HG02938 (cell line): ENCODE data around the gene MGLL.

Experiments used
- ATAC-seq: cut with Tn5 transposase; IDR thresholded peaks from one replicate; pipeline ENCODE4 v1.9.1; 2021; ENCODE audit warnings: mild to moderate bottlenecking, moderate library complexity; ENCODE audit not compliant: unreplicated experiment

MGLL gene

DNA sequence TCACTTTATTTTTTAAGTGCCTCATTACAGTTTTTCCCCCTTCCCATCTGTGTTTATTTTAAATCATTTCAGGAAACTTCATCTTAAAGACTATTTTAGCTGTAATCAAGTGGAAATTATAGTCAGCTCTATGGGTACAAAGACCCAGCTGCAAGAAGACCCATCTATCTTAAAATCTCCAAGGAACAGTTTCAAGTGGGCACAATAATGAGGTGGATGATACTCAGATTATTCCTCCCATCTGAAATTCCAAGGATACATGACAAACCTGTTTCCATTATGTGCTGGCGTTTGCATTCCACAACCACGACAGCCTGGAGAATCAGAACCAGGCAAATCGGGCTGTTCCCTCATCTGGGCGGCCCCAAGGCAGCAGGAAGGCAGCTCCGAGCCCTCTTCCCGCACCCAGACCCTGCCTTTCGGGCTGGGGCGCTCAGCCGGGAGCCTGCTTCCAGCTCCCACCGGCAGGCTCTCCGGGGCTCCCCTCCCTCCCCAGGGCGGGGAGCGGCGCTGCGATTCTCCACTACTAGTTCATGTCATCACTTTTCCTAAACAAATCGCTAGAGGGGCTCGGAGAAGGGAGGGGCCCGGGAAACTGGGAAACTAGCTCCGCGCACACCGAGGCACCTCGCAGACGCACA lies at the start of gene MGLL:
Gene MGLL, minus strand, starts transcription at position 475 of the 641 bp plus-strand sequence. Its CDS starts 197 bp downstream, at position 278.
- ATAC-seq, result no peak

GRCh38 chr3:127870156-127870555 lies 47.8 kb upstream of the MGLL start:
- ATAC-seq, result no peak

GRCh38 chr3:127867986-127868385 lies 45.7 kb upstream of the MGLL start:
- ATAC-seq, result no peak

DNA sequence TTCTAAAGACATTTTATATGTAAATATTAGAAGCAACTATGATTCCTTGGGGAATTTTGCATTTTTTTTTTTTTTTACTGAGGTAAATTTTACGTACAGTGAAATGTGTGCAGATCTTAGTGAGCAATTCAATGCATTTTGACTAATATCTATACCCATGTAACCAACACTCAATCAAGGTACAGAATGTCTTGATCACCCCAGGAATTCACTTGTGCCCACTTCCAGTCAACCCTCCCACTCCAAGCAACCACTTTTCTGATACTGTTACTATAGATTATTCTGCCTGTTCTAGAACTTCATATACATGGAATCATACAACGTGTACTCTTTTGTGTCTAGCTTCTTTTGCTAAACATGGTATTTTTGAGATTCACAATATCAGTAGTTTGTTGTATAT lies 45.1 kb upstream of the MGLL start:
- ATAC-seq, result no peak

DNA sequence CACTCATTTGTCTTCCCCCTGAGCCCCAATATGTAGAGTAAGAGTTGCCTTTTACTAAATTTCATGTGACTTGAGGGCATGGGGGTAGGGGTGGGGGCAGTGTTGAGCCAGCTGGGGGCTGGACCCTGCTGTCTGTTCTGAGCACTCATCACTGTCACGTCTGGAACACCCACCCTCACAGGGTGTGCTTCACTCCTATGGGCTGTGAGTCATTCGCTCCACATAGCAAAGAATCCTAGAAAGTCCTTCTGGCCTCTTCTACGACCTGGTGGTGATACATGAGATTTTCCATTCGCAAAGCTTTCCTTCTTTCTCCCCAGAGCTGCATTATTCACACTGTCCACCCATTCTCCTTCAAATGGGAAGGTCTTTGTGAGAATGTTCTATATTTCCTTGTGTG lies 43.6 kb upstream of the MGLL start:
- ATAC-seq, result no peak

- no peak for ATAC-seq
Measured at GRCh38 chr3:127860211-127860696, 37.9 kb upstream of the MGLL start.

DNA sequence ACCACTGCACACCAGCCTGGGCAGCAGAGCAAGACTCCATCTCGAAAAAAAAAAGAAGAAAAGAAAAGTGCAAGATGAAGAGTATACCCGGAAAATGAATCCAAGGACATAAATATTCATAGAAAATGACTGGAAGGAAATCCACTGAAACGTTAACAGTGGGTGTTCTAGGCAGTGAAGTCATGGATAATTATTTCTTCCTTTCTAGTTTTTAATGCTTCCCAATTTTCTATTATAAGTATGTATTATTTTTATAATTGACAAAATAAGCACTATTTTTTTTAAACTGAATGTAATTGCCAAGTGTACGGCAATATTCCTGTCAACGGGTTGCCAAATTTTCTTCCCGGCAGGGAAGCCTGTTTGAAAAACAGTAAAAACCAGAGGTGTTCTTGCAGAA lies 37.4 kb upstream of the MGLL start:
- no peak for ATAC-seq

DNA sequence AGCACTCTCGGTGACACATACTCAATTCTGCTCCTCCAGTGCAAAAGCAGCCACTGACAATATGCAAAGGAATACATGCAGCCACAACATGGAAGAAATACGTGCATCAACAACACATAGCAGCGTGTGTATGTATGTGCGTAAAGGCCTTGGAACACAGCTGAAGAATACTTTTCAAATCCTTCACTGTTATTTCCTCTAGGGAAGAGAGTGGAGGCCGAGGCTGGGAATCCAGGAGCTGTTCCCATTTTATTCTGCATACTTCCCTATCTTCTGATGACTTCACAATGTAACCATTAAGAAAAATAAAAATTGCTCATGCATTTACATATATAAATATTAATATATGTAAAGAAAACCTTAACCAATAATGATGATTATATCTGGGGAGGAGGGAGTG lies 36.6 kb upstream of the MGLL start:
- ATAC-seq, result no peak

- ATAC-seq, result no peak
Measured at GRCh38 chr3:127858521-127858920, 36.2 kb upstream of the MGLL start.

DNA sequence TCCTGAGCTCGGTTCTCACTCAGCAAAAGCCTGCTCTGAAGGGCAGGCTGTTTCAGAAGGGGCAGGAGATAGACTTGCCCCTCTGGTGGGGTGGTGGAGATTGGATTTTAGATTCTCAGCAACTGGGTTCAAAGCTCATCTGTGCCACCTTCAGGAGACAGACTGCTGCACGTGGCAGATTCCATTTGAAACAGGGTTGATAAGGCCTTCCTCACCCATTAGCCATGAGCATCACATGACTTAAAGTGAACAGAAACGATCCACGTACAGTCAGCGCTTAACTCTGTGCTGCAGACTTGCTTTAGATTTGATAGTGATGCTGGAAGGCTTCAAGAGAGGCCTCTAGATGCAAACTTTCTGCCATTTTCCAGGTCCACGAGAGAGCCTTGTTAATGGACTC lies 35.0 kb upstream of the MGLL start:
- ATAC-seq, result no peak

GRCh38 chr3:127856801-127857200 lies 34.5 kb upstream of the MGLL start:
- ATAC-seq, result no peak

DNA sequence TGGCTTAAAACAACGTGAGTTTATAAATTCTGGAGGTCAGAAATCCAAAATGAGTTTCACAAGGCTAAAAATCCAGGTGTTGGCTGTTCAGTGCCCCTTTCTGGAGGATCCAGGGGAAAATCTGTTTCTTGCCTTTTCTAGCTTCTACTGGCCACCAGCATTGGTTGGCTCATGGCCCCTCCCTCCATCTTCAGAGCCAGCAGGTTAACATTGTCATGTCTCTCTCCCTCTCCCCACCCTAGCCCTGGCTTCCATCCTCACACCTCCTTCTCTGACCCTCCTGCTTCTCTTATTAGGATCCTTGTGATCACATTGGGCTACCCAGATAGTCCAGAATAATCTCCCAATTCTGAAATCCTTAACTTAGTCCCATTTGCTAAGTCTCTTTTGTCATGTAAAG lies 32.9 kb upstream of the MGLL start:
- no peak for ATAC-seq

GRCh38 chr3:127853681-127854080 lies 31.4 kb upstream of the MGLL start:
- no peak for ATAC-seq

DNA sequence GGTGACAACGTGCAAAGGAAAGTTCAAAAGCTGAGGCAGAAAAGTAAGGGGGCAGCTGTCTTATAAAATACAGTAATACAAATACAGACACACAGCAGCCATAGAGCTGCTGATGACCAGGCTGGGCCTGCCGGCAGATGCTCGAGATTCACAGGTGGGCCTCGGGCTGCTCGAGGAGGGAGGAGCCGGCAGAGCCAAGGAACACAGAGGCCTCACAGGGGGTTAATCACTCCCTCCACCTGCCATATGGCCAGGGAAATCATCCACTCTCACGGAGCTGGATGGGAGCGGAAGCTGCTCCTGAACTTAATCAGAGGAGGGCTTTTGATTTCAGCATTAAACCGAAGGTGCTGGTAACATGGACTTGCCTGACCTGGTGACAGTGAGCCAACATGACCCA lies 29.6 kb upstream of the MGLL start:
- no peak for ATAC-seq

GRCh38 chr3:127849368-127849767 lies 27.1 kb upstream of the MGLL start:
- no peak for ATAC-seq

GRCh38 chr3:127848131-127849129 lies 26.1 kb upstream of the MGLL start:
- no peak for ATAC-seq

- ATAC-seq, result no peak
Measured at GRCh38 chr3:127847236-127847720, 25.0 kb upstream of the MGLL start.

DNA sequence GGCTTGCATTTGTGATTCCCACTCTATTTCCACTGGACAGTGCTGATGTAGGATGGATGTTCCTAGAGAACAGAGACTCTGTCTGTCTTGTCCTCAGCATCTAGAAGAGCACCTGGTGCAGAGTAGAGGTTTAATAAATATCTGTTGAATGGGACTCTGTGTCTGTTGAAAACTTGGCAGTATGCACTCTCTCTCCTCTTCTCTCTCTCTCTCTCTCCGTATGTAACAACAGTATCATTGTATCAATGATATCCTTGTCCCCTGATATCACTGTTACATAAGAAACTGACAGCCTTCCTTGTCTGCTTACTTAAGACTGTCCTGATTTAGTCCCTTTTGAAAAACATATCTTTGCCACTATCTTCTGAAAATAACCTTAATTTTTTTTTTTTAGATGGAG lies 24.3 kb upstream of the MGLL start:
- ATAC-seq, result no peak

- ATAC-seq, result no peak
Measured at GRCh38 chr3:127844326-127844942, 22.1 kb upstream of the MGLL start.

DNA sequence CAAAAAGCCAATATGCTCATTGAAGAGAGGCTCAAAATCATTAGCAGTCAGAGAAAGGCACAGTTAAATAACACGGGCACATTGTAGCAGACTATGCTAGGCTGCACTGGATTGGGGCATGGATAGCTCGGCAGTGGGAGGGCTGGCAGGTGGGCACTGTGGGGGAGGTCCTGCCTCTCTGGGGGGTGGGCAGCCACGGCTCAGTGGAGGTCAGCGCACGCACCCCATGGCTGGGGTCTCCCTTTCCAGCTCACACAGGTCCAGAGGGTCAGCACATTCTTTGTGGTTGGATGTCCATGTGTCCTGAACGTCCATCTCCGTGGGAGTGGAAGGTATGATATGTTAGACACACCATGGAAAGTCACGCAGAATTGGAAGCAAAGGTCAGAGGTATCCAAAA lies 18.4 kb upstream of the MGLL start:
- no peak for ATAC-seq

- ATAC-seq, result no peak
Measured at GRCh38 chr3:127839099-127839498, 16.8 kb upstream of the MGLL start.
